GM12874 (cell line): Measurements from ENCODE around the gene ZBED4.

ENCODE experiments used
- CTCF ChIP-seq: IDR thresholded peaks from 2 replicates; pipeline ENCODE4 v1.5.1; 2011; ENCODE audit warnings: low read depth, mild to moderate bottlenecking, control low read depth, low read length, moderate library complexity; ENCODE audit not compliant: insufficient read depth

ZBED4 gene

DNA sequence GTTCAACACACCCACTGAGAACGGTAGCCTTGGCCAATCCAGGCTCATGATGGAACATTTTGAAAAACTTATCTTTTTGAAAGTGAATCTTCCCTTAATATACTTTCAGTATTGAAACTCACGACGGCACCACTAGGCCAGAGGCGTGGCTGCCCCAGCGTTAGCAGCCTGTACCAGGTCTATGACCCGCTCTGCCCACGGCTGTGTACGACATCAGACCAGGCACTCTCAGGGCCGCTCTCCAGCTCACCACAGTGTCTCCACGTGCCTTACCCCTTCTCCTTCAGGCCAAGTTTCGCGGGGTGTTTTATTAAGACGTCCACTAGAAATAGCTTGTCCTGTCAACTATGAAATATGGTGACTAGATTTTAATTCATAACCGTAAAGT is 33.4 kb downstream of the ZBED4 start:
- no peak for TF ChIP-seq CTCF

DNA sequence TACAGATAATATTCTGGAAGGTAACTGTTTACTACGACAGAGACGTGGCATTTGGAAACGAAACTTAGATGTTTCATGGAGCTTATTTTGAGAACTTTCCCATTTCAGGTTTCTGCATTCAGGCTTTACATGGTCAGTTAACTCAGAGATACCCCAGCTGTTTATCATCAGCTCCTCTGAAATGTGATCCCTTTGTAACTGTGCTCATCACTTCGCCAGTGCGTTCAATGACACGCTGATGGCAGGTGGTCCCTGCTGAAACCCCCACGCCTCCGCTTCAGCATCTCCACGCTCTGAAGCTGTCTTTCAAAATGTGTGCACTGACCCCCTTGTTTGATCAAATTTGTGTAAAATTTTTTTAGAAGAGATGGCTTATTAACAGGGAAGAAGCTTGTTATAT is 34.1 kb downstream of the ZBED4 start:
- no peak for TF ChIP-seq CTCF

DNA sequence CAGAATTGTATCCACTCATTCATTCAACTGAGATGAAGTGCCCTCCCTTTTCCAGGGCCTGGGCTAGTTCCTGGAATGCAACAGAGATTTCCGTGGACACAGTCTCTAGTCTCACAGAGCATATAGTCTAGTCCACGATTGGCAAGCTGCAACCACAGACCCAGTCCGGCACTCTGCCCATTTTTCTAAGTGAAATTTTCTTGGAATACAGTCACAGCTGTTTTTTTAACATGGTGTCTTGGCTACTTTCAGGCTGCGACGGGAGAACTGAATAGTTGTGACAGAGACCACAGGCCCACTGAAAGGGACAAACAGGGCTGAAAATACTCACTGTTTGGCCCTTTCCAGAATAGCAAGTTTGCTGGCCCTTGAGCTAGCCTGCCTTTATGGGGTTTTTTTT is 35.4 kb downstream of the ZBED4 start:
- TF ChIP-seq CTCF: no peak

DNA sequence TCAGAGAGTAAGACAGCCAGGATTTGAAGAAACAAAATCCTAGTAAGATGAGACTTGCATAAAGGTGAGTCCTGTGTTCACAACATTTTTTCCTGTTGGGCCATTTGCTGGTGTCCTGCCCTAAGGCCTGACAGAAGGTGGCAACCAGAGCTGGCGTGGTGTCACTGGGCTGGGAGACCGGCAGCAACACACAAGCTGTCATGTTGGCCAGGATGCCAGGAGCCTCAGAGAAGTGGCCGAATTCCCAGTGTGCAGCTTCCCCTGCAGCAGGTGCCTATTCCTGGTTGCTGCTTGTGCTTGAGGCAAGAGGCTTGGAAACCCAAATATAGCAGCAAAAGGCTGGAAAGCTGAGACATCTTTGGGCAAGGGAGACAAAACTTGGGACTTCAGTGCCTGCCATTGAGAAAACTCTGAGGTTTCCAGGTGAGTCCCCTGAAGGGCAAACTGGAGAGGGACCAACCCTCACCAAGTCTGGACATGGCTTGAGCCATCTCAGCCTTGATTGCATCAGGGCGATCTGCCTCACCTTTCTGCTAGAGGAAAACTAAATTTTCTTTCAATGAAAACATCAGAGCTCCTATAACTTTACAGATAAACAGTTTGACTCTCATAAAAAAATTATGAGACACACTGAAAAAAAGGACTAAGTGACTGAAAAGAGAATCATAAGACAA is 38.7 kb downstream of the ZBED4 start:
- TF ChIP-seq CTCF: no peak

- no peak for TF ChIP-seq CTCF
These were observed 39.4 kb downstream of the ZBED4 start for GRCh38 chr22:49893025-49893424.

DNA sequence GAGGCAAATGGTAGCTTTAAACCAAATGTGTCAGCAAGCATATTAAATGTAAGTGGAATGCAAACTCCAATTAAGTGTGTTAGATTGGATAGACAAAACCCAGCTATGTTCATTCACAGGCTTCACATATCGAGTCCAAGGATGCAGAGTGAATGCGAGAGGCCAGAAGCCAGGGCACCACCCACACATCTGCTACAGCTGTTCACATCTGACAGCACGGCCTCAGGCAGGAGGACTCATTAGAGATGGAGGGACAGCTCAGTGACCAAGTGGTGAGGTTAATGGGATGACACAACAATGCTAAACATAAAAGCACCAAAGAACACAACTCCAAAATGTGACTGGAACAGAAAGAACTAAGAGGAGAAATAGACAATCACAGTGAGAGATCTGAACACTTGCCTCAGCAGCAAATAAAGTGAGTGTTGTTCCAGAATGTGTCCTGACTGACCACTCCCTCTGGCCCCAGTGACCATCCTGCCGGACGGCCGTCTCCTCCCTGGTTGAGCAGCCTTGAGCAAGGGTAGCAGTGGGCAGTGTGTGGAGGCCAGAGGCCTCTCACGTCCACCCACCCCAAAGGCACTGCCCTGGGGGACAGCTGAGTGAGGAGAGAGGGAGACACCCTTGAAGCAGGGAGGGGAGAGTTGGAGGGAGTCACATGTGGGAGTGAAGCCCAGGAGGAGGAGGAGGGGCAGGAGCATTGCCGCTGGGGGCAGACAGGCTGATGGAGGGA is 40.8 kb downstream of the ZBED4 start:
- TF ChIP-seq CTCF: no peak

DNA sequence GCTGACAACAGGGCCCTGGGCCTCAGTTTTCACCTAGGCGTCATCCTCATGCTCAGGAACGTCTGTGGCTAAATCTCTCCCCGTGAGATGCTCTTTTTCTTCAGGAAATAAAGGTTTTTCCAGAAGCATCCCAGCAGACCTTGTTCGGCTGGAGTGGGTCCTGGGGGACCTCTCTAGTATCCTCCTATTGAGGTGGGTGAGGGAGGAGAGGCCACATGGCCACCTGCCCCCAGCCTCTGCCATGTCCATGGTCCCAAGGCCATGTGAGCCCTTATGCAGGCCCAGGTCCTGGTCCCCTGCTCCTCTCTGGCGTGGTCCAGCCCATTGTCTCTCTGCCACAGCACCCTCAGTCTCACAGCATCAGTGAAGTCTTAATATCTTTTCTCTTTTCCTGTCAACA is 42.6 kb downstream of the ZBED4 start:
- TF ChIP-seq CTCF: no peak
